GM12873 (cell line): ENCODE results near the gene OBP2A.
"Not testable (repeated sequence)": the region's sequence is repeated elsewhere in the genome, so short reads cannot be mapped to it uniquely, and the experiment has no call there.

Experiments
- TF ChIP-seq, protein P1 (sequence below): IDR thresholded peaks from 2 replicates; pipeline ENCODE4 v1.5.1; 2012; ENCODE audit warnings: low read depth, mild to moderate bottlenecking, moderate library complexity, low read length, control low read depth; ENCODE audit not compliant: insufficient read depth; ENCODE audit errors: missing control alignments

The OBP2A gene, protein sequence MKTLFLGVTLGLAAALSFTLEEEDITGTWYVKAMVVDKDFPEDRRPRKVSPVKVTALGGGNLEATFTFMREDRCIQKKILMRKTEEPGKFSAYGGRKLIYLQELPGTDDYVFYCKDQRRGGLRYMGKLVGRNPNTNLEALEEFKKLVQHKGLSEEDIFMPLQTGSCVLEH

DNA sequence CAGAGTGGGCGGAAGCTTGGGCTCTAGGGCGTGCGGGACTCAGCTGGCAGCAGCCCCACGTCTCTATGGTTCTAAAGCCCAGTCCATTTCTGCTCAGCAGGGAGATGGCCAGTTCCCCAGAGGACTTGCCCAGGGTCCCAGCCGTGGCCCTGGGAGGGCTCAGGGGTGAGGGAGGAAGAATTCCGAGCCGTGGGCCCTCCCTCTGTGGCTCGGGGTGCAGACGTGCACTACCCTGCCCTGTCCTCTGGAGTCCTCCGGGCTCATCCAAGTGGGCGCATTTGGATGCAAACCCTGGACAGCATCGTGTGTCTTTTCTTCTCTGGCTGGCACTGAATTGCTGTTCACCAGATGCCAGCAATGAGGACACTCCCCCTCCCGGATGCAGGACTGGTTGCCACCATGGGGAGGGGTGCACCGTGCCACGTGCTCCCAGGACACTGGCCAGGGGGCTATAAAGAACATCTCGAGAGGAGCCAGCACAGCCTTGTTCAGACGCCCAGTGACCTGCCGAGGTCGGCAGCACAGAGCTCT lies at the start of gene OBP2A:
Gene OBP2A (plus strand): TSS at position 481 of the 531 bp plus-strand sequence. CDS start 55 bp downstream, outside the sequence.
- TF ChIP-seq, protein P1, sequence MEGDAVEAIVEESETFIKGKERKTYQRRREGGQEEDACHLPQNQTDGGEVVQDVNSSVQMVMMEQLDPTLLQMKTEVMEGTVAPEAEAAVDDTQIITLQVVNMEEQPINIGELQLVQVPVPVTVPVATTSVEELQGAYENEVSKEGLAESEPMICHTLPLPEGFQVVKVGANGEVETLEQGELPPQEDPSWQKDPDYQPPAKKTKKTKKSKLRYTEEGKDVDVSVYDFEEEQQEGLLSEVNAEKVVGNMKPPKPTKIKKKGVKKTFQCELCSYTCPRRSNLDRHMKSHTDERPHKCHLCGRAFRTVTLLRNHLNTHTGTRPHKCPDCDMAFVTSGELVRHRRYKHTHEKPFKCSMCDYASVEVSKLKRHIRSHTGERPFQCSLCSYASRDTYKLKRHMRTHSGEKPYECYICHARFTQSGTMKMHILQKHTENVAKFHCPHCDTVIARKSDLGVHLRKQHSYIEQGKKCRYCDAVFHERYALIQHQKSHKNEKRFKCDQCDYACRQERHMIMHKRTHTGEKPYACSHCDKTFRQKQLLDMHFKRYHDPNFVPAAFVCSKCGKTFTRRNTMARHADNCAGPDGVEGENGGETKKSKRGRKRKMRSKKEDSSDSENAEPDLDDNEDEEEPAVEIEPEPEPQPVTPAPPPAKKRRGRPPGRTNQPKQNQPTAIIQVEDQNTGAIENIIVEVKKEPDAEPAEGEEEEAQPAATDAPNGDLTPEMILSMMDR: not testable (repeated sequence)

DNA sequence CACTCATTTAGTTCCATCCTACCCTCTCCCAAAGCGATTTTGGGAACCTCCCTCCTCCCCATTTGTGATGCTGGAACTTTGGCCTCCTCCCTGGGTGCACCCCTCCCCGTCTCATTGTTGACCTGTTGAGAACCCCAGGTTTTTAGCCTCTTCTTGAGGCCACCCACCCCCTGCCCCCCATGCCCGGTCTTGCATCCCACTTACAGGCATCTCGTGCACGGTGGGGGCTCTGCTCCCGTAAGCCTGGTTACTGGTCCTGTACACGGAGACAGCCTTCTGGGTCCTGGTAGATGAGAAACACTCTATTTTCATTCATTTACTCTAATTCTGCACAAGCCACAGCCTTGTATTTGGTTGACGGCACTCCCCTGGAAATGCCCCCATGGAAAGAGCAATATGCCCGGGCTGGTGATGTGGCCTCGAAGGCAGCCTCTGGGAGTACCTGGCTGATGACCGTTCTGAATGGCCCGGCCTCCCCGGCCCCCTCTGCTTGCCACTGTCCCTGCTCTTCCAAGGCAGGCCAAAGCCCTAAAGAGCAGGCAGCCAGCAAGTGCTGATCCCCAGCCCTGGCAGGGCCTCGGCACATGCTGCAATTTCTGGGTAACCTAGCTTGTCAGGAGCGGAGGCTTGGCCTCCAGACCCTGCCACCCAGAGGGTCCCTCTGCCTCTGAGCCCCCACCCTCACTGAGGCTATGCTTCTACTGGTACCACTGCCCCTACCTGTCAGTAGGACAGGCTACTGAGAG lies 47.4 kb upstream of the OBP2A start:
- TF ChIP-seq, protein P1: no peak

DNA sequence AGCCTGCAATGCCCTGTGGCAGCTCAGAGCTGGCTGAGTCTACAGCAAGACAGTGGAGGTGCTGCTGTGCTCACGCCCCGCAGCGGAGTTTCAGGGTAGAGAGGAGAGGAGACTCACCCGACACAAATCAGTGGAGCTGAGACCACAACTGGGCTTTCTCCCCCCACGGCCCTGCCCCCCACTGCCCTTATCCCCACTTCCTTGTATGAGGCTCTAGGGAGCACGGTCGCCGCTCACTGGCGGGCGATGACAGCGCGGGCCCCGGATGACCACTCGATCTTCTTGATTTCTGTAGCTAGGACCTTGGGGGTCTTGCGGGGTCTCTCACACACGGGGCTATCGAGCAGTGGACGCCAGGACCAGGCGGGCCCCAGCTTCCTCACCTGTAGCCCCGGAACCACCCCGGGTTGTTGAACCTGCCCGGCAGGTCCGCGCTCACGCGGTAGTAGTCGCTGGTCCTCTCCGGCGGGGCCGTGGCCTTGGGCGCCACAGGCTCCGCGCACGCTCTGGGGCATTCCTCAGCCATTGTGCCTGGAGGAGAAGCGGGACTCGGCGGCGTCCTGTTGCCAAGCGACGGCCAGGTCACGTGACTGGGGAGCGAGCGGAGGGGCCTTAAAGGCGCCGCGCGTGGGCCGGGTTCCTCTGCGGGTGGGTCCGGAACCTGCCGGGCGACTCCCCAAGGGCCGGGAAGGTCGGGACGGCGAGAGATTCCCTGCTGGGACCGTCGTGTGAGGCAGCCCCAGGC lies 46.4 kb upstream of the OBP2A start:
- TF ChIP-seq, protein P1: peak; percentile 1

DNA sequence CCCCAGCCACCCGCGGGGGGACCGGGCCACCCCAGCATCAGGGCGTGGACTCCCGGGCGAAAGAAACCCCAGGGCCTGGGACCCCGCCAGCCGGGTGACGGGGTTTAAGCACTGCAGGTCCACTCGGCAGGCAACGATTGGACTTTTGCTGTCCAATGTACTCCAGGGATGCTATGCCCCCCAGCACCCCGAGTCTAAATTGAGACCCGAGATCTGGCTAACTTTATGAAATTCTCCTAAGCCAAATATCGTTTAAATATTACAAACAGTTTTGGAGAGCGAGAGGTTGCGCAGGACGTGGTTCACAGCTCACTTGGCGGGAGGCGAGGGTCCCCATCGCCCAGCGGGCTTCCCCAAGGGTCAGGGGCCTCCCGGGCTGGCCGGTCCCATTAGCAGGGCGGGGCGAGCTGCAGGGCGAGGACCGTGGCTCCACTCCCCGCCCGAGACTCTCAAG lies 45.8 kb upstream of the OBP2A start:
- TF ChIP-seq, protein P1: no peak

DNA sequence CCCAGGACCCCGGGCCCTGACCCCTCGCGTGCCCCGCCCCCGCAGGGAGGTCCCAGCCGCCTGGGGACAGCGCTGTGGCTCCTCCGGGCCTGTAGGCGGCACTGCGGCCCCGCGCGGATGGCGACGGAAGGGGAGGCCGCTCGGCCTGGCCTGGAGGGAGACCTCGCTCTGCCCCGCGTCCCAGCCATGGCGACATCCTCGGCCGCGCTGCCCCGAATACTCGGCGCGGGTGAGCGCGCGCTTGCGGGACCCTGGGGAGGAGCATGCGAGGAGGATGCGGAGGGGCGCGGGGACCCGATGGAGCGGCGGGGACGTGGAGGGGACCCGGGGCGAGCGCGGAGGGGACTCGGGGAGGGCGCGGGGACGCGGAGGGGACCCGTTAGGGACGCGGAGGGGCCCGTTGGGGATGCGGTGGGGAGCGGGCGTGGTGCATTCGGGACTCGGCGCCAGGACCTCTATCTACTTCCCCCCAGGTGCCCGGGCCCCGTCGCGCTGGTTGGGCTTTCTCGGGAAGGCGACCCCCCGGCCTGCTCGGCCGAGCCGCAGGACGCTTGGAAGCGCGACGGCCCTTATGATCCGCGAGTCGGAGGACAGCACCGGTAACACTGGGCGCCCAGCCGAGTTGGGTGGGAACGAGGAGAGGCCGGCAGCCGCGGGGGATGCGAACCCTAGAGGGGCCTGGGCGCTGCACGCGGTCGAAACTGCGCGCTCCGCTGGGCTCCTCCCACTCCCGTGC lies 45.2 kb upstream of the OBP2A start, which contains the start of gene MRPS2:
Gene MRPS2 (plus strand): TSS at position 158 of the 736 bp plus-strand sequence. CDS start 29 bp downstream, at position 187.
- TF ChIP-seq, protein P1: peak; percentile 89

DNA sequence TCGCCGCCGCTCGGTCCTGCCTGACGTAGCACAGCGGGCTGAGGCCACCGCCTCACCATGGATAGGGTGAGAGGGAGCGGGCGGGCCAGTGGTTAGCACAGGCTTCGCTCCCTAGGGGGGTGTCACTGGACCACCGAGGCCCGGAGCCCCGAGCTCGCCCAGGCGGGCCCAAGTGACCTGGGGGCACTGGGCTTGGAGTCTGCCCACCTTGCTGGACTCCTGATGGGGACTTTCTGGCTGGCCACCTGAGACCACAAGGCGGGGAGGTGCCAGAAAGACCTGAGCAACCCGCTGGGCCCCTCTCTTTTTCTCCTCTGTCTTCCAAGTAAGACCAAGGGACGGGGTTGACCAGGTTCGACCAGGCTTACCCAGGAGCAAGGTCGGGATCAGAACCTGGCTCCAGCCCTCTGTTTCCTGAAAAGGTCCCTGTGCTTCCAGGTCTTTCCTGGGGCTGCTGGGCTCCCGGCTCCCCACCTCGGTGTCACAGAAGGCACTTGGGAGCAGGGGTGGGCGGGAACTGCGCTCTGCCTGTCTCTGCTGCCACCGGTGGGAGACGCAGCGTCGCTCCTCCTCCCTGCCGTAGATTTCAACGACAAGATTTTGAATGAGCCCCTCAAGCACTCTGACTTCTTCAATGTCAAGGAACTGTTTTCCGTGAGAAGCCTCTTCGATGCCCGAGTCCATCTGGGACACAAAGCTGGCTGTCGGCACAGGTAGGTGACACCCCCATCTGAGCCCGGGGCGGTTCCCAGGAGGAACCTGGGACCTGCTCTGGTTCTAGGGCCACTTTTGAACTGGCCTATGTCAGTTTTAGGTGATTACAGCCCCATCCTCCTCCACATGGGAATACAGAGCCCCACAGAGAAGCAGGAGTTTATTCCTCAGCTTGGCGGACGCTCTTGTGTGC lies 44.4 kb upstream of the OBP2A start:
- TF ChIP-seq, protein P1: no peak
